ENCODE results near the gene LRRC4.
A peak's percentile ranks its signal among the peaks of the same experiment; 100 is the strongest.

Gene LRRC4

DNA sequence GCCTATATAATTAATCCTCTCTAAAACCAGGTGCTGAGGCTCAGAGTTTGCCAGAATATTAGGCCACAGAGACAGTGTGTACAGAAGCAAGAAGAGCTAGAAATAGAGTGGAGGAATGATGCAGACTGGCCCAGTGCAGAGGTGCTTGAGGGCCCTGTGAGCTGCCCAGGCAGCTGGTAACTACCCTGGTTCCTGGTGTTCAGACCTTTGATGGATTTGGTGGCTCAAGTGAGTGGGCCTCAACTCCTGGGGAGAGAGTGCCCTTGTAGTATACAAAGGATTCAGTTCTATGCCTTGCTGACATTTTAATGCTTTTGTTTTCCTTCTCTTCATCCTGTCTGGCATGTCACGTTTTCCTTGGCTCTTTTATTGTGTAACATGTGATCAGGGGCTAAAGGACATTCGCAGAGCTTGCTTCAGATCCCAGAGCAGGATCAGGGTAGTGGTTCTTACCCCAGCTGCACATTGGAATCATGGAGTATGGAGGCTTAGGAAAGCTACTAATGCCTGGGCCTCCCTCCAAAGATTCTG lies 20.0 kb downstream of the LRRC4 start:
- no peak for DNase-seq
- in situ Hi-C loops (cut with MboI; ENCODE audit: low pct_unique_long_range_greater_than_20kb, low sequenced_read_pairs): no loop called here

DNA sequence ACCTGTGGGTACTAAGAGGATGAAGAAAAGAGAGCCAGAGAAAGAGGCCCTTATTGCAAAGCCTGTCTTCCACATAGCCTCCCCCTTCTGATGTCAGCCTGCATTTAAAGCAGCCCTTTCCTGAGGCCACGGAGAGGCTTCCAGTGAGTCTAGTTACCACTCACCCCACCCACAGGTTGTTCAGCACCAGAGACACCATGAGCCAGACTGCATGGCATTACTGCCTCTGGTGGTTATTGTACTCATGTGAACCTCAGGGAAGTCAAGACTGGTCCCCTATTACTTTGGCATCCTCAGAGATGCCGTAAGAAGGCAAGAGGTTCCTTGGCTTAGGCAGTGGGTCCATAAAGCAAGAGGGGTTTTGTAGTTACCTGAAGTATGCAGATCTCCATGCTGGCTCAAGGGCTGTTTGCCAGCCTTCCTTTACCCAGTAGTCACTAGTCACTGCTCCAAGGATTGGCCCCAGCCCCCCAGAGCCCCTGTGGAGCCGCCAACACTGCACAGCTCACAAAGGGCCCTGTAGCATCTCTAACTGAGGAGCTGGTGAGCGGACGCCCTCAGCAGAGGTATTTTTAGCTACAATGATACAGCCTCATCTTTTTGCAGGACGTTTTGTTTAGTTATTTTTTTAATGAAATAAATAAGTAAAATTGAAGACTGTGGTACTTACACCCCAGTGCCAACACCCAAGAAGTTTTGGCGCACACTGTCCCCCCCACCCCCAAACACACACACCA lies 20.7 kb downstream of the LRRC4 start:
- DNase-seq: no peak
- in situ Hi-C loops (cut with MboI; ENCODE audit: low pct_unique_long_range_greater_than_20kb, low sequenced_read_pairs): no loop called here

DNA sequence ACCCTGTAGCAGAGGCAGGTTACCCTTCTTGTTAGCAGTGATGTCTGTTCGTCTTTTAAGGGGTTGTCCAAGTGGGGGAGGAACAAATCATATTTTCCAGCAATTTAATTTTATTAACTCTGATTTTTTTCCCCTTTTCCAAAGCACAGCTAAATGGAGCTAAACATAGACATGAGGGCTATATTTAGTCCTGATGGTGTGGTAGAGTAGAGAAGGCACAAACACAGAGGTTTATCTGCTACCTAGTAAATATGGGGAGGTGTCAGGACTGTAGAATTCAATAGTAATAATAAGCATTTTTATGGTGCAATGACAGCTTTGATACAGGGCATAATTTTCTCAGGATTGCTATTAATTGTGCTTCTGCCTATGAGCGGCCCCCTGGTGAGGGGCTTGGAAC lies 22.5 kb downstream of the LRRC4 start:
- DNase-seq: no peak
- in situ Hi-C loops (cut with MboI; ENCODE audit: low pct_unique_long_range_greater_than_20kb, low sequenced_read_pairs): no loop called here

DNA sequence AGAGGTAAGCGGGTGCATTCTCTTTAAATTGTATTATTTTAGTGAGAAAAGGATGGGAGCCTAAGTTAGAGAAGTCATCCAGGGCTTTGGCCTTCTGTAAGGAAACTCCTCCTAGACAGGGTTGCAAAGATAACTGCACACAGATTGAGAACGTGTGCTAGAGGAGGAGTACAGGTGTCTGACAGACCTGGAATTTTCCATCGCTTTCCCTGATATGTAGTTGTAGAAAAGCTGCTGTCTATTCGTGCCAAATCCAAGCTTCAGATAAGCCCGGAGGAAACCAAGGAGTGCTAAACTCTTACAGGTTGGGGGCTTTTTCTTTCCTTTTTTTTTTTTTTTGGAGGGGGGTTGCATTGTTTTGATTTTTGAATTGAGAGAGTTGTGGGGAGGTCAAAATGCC lies 23.1 kb downstream of the LRRC4 start:
- in situ Hi-C loops (cut with MboI; ENCODE audit: low pct_unique_long_range_greater_than_20kb, low sequenced_read_pairs): no loop called here
- DNase-seq: no peak

DNA sequence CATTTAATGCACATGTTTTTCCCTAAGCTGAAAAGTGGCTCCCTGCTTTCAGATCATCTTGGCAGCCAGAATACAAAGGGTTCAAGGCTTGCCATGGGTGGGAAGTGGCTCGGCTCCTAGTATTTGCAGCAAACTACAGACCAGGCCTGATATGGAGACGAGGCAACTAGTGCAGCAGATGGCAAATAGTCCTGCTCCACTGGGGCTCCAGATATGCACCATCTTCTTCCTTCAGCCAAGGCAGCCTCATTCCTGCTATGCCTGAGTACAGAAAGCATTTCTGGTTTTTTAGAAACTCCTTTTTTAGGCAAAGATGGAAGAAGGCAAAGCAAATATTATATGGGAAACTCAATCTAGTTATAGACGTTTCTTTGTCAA lies 23.9 kb downstream of the LRRC4 start:
- DNase-seq: no peak
- in situ Hi-C loops (cut with MboI; ENCODE audit: low pct_unique_long_range_greater_than_20kb, low sequenced_read_pairs): no loop called here

DNA sequence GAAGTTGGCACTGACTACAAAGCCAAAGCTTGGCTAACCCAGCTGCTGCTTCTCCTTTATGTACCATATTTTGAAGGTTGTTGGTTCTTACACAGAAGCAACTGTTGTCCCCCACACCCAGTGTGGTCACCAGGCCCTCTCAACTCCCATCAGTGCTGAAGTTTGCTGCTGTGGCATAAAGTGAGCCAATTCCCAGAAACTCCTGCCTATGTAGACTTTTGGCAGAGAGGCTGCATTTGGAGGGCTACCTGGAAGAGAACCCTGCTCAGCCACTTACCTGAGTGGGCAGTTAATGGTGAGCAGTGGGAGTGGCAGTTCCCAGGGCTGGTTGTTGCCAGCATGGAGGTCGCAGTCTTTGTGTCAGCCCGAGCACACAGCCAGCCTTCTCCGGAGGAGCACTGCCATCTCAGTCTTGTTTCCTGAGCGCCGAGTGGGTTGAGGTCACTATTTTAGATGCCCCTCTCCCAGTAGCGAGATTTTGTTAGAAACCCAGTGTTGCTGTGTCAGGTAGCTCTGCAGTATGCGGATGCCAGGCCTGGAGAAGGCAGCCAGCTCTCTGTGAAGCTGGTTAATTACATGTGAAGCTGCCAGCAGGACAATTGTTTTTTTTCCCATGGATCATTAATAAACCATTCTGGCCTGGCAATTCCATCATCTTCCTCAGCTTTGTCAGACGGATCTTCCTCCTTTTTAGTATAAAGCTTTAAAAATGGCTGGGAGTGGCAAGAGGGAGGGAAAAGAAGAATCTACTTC lies 24.5 kb downstream of the LRRC4 start:
- in situ Hi-C loops (cut with MboI; ENCODE audit: low pct_unique_long_range_greater_than_20kb, low sequenced_read_pairs): no loop called here
- DNase-seq: no peak

DNA sequence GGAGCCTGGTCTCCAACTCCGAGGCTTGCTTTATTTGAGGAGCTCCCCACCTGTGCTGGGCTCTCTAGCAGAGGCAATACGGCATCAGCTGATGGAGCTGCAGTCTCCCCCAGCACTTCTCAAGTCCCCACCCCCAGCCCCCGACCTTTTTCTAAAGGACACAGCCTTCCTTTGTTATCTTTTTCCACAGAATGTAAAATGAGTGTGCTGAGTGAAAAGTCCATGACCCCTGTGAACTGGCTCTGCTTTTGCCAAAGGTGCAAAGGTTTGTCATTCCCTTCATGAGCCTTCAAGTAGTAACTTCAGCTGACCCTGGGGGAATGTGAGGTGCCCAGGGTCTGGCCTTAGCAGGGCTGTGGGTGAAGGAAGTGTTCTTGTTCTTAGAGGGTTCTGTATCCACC lies 25.5 kb downstream of the LRRC4 start:
- DNase-seq: no peak
- in situ Hi-C loops (cut with MboI; ENCODE audit: low pct_unique_long_range_greater_than_20kb, low sequenced_read_pairs): no loop called here

DNA sequence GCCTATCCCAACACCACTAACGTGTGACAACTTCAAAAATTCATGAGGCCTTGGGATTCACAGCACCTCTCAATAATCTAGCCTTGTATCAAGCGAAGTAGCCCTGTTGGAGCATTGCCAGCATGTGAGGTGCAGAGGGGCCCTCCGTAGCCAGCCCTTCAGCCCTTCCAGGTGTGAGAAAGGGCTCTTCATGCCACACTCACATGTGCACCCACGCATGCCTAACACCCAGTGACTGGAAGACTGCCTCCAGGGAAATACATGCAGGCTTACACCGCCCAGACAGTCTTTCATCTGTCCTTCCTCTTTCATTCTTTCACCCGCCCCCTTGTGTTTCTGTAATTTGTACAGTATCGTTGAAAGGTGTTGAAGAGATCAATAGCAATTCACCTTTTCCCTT lies 26.1 kb downstream of the LRRC4 start:
- no peak for DNase-seq
- in situ Hi-C loops (cut with MboI; ENCODE audit: low pct_unique_long_range_greater_than_20kb, low sequenced_read_pairs): no loop called here

DNA sequence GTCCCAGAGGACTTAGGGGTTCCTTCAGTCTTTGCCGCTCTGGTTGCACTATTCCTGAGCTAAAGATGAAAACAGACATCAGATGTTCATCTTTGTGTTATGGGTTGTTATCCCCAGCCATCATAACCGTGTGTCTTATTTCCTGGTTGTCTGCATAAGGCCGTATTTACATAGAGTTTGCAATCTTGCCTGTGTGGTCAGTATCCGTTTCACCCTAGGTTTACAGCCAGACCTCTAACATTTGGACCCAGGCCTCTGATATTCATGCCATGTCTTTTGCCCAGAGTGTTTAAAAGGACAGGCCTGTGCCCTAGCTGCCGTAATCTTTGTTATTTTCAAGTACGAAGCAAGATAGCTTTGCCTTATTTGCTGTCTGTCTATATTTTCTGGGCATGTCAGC lies 26.6 kb downstream of the LRRC4 start:
- in situ Hi-C loops (cut with MboI; ENCODE audit: low pct_unique_long_range_greater_than_20kb, low sequenced_read_pairs): no loop called here
- DNase-seq: no peak

DNA sequence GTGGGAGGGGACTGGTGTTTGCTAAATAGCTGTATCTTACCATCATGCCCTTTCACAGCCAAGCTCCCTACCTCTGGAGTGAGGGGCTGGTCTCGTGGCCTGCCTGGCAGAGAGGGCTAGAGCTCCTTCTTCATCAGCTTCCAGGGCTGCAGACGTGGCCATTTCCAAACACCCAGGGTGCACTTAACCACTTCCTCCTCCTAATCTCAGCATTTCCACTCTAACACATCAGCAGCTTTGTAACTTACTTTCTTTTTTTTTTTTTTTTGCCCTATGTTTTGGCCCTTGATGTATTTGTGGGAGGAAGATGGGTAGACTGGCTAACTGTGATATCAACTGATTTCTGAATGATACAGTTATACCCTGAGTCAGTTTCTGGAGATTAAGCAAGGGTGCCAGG lies 27.4 kb downstream of the LRRC4 start:
- peak; percentile 5 for DNase-seq
- in situ Hi-C loops (cut with MboI; ENCODE audit: low pct_unique_long_range_greater_than_20kb, low sequenced_read_pairs): no loop called here

DNA sequence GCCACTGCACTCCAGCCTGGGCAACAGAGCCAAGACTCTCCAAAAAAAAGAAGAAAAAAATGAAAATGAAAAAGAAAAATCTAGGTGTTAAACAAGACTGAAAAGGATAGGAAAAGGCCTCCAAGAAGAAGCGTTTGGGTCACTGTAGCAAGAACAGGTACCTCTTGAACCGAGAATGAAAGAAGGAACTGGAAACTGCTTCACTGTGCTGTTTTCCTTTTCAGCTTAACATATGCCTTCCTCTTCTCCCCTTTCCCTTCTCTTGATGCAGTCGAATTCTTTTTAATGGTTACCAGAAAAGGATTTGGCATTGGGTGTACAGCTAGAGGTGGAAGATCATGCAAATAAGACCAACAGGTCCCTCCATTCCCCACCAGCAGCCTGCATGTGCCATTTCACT lies 28.1 kb downstream of the LRRC4 start:
- no peak for DNase-seq
- in situ Hi-C loops (cut with MboI; ENCODE audit: low pct_unique_long_range_greater_than_20kb, low sequenced_read_pairs): no loop called here

DNA sequence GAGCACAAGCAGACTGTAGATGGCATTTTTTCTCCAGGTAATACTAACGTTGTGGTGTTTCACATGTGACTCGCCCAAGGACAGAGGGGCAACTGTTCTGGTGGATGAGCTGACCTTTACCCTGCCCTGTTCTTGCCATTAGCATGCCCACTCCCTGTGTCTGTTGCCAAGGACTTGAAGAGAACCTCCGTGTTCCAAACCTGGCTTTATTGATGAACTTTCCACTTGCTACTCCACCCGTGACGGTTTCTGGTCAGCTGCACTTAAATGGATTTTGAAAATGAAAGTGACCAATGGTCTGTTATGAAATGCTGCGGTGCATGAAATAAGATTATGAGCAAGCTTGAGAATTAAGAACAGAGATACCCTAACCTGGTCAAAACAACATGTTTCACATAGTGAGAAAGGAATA lies 30.4 kb downstream of the LRRC4 start:
- in situ Hi-C loops (cut with MboI; ENCODE audit: low pct_unique_long_range_greater_than_20kb, low sequenced_read_pairs): no loop called here
- DNase-seq: no peak

DNA sequence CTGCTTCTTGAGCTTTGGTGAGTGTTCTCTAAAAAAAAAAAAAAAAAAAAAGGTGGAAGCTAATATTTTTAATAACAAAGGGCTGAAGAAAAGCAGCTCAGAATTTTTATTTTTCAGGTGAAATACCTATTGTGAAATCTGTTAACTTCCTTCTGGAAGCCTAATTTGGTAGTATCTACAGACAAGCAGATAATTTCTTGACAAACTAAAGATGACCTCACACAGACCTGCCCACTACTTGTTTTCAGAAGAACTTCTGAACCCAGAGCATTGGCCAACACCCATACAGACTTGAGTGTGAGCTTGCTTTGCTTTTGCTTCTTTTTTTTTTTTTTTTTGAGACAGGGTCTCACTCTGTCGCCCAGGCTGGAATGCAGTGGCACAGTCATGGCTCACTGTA lies 31.2 kb downstream of the LRRC4 start:
- DNase-seq: no peak

DNA sequence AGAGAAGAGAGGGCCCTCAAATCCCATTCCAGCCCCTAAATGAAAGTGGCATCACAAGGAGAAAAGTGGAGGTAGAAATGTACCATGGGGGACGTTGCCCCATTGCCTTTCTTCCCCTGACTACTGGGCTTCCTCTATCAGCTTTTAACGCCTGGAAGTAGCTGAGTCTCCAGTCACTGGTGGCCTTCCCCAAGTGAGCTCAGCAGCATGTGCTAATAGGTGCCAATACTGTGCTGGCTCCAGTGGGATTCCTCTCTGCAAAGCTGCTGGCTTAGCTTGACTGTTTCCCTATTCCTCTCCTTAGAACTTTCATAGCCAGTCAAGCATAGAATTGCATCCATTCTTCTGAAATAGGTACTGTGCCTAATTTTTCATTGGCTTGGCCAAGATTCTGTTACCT lies 32.6 kb downstream of the LRRC4 start:
- in situ Hi-C loops (cut with MboI; ENCODE audit: low pct_unique_long_range_greater_than_20kb, low sequenced_read_pairs): no loop called here
- DNase-seq: no peak

More for the DNA sequence above, 31.2 kb downstream of the LRRC4 start:
- in situ Hi-C loops (cut with MboI; ENCODE audit: low pct_unique_long_range_greater_than_20kb, low sequenced_read_pairs): no loop called here

DNA sequence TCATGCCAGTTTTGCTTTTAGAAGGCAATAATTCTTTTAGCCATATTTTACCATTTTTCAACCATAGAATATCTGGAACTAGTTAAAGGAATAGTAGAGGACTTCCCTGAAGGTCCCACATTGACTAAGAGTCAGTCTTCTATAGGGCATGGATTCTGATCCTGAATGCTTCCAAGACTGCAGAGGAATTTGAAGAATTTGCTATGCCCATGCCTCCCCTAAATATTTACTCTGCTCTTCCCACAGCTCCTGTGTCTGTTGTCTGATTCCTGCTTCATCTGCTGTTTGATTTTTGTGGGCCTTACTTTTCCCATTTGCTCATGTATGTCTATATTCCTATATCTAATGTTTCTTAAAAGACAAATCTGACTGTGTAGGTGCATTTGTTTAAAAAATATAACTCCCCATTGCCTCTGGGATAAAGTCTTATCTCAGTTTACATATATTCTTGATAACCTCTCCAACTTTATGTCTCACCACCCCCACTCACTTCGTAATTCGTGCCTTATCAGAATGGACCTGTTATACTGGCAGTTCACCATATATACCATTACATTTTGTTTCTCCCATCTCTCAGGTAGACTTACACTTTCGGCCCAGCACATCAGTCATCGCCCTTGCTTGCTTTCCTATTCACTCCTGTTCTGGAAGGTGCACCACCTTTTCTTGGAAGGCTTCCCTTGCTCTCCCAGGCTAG lies 33.9 kb downstream of the LRRC4 start:
- in situ Hi-C loops (cut with MboI; ENCODE audit: low pct_unique_long_range_greater_than_20kb, low sequenced_read_pairs): no loop called here
- no peak for DNase-seq

DNA sequence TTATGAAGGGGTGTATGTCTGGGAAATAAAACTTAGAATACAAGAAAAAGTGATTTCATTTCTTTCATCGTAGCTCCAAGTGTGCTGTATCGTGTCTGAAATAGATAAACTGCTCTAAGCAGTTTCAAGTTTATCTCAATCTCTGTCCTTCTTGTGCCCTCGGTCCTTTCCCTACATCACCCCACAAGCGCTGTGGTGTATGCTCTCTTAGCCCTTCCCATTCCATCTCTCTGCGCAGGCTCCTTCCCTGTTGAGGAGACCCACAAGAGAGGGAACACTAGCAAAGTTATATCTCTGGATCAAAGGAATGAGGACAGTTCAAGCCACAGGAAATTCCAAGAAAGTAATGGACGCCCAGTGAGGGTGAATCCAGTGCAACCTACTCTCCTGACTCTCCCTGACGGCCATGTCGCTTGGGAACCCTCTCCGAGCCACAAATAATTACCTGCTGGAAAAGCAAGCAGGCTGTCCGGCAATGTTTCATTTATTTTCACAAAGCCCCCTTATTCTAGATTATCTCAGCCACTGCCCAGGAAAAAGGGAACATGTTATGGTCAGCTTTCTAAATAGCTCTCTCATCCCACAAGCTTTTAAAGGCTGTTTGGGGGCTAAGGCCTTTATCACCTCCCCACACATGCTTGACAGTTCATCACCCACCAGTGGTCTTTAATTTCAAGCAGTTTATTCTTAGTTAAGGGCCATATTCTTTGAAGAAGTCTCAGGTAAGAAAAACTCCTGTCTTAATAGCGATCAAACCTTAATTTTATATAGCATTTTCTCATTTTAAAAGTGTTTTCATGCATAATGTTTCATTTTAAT lies 34.8 kb downstream of the LRRC4 start:
- no peak for DNase-seq
- in situ Hi-C loops (cut with MboI; ENCODE audit: low pct_unique_long_range_greater_than_20kb, low sequenced_read_pairs): no loop called here

DNA sequence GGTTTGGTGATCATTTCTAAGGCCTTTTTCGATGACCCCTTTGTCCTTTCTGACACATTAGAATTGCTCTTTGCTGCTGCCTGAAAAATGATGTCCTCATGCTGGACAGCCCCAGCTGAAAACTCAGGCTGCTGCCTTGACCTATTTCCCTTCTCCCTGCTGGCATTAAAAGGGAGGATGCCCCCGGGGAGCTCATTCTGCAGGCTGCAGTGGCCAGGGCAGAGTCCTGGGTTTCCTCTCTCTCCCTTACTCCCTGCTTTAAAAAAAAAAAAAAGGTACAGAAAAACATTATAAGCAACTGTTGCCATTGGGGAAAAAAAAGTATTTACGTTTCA lies 35.4 kb downstream of the LRRC4 start:
- DNase-seq: no peak
- in situ Hi-C loops (cut with MboI; ENCODE audit: low pct_unique_long_range_greater_than_20kb, low sequenced_read_pairs): no loop called here

DNA sequence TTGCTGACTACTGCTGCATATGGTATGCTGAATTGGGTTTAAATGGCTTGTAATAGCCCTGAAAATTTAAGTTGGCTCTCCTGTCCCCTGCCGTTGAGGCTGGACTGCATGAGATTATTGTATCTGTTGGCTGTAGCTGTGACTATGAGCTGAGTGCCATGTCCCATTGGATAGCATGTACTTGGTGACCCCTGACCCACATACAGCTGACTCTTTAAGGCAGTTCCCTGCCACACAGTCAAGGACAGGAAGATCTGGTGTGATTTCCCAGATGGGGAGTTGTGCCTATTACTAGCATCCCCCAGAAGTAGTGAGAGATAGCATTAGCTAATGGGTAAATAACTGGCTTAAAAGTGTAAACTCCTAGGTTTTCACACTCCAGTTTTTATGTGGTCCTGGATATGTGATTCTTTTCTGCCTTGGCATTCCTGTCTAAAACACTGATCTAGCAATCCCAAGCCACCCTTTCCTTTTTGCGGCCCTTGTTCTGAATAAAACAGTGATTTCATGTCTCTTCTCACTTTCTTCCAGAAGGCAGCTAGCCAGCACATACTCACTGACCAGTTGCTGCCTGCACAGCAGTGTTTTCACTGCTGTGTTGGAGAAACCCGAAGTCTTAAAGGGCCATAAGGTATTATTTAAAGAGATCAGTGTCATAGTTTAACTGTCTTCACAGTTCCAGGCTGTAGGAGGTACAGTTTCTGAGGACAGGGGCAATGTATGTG lies 35.9 kb downstream of the LRRC4 start:
- in situ Hi-C loops (cut with MboI; ENCODE audit: low pct_unique_long_range_greater_than_20kb, low sequenced_read_pairs): no loop called here

DNA sequence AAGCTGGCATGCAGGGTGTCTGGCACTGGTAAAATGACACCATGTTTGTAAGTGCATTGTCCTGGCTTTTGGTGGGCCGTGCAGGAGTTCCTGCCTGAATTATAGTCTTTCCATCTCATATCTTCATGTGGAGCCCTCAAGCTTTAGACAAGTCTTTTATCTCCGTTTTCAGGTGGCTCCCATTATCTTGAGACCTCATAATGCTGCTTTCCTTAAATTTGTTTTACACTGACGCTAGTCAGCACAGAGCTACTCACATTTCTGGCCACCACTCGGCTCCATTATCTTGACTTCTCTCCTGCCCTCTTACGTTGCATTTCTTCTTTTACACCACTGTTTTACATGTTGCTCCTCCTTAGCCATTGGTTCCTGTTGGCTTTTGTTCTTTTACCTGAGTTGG lies 37.2 kb downstream of the LRRC4 start:
- in situ Hi-C loops (cut with MboI; ENCODE audit: low pct_unique_long_range_greater_than_20kb, low sequenced_read_pairs): no loop called here
- DNase-seq: no peak

More for the DNA sequence above, 35.9 kb downstream of the LRRC4 start:
- no peak for DNase-seq
